MM.1S (cell line): Measurements from ENCODE around the gene ENTREP1.

Source experiments
- EZH2 ChIP-seq: fragments of 300-600 bp; sonication (generic); optimal IDR thresholded peaks from 2 replicates; pipeline ENCODE3; 2017; ENCODE audit warnings: low read depth, mild to moderate bottlenecking, antibody characterized with exemption, low read length, mixed read lengths
- TF ChIP-seq, protein P1 (sequence below): fragments of 300-600 bp; sonication (generic); IDR thresholded peaks from 2 replicates; pipeline ENCODE4 v1.5.1; 2016; ENCODE audit warnings: antibody characterized with exemption, low read length, mixed read lengths

DNA sequence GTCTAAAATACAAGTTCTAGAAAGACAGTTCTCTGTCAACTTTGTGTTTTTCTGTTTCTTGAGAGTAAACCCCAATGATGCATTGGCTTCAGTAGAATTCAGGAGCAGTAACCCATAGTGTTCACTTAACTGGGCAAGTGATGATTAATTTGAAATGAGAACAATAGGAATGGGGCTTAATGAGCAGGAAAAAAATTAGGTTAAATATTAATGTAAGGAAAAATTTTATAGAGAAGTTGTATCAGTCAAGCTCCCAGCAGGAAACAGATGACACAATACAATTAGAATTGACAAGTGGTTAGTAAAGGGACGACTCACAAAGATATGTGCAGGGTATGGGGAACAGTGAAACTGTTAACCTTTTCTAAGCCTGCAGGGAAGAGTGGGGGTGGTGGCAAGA lies 38.2 kb downstream of the ENTREP1 start:
- TF ChIP-seq, protein P1, sequence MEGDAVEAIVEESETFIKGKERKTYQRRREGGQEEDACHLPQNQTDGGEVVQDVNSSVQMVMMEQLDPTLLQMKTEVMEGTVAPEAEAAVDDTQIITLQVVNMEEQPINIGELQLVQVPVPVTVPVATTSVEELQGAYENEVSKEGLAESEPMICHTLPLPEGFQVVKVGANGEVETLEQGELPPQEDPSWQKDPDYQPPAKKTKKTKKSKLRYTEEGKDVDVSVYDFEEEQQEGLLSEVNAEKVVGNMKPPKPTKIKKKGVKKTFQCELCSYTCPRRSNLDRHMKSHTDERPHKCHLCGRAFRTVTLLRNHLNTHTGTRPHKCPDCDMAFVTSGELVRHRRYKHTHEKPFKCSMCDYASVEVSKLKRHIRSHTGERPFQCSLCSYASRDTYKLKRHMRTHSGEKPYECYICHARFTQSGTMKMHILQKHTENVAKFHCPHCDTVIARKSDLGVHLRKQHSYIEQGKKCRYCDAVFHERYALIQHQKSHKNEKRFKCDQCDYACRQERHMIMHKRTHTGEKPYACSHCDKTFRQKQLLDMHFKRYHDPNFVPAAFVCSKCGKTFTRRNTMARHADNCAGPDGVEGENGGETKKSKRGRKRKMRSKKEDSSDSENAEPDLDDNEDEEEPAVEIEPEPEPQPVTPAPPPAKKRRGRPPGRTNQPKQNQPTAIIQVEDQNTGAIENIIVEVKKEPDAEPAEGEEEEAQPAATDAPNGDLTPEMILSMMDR, result no peak
- no peak for TF ChIP-seq EZH2
